ENCODE data around the gene PHYKPL. TPM values are rescaled to one million over a fixed set of nuclear protein-coding genes. Genes with fewer than 3 reads are reported as not detected.

PHYKPL gene
- total and polyA plus RNA-seq, 2 of the 4 experiments (the other 2 are of a cell fraction) = 10.0 to 24.5 TPM

DNA sequence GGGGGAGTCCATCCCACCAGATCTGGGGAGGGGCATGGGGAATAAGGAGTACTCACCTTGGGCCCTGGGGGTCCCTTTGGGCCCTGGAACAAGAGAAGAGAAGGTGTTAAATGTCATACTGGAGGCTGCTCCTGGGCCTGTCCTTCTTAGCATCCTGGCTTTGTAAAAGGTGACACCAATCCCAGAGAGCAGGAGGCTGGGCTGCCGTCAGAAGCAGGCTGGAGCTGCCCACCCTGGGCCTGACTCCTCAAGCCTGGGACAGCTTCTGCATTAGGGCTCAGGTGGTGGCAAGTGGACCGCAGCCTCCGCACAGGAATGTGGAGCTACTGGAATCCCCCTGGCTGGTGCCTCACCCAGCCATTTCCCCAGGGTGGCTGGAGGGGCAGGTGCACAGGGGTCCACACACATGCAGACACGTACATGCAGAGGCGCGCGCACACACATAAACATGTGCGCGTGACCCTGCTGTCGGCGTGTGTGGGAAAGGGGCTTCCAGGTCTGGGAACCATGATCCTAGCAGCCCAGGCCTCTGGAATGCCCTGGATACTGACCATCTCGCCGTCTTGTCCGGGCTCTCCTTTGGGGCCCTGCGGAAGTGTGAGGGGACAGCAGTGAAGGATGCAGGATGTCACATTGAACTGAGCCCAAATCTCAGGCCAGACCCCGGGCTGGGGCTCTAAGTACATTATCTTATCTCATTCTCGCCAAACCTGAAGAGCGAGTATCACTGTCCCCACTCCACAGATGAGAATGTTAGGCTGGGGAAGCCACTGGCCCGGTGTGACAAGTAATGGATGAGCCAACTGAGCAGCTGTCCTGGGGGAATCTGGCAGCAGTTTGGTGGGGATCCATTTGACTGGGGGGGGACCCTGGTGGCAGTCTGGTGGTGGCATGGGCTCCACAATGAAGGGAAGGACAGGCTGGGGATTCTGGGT is 29.3 kb upstream of the PHYKPL start:
- no peaks in the 10 kb centered on the region; the same call in 1 of the 2 replicates for H3K27me3 ChIP-seq (ENCODE audit: control insufficient read depth, insufficient read depth, low read length)
- H3K4me3 ChIP-seq (ENCODE audit: insufficient read depth, low read depth, low read length) = no peak overlapping the region
- no peak overlapping the region for H2AK9ac ChIP-seq (replicated peaks; ENCODE audit: low read depth, low read length, poor library complexity)
- H2AK5ac ChIP-seq (ENCODE audit: low read depth, low read length) = no peak overlapping the region
- no peak overlapping the region for H3K4ac ChIP-seq (ENCODE audit: low read depth, low read length)
- H3K79me1 ChIP-seq (ENCODE audit: low read depth in 1 of 2, low read length in 2 of 2) = no peaks in the 10 kb centered on the region
- WGBS, 2 experiments (ENCODE audit: extremely low coverage in 2 of 2, insufficient read length in 1 of 2) = 100% methylated on average over 4 of the region's 19 CpGs; no CpG with 5 or more reads in 1 of the 2 experiments
- no peak overlapping the region for H4K8ac ChIP-seq (ENCODE audit: low read depth in 2 of 2, low read length in 2 of 2)
- dilution Hi-C loops (cut with HindIII; ENCODE audit: low sequenced_read_pairs, unreplicated experiment) (no loop called here), in situ Hi-C loops (cut with MboI; ENCODE audit: low sequenced_read_pairs) (no loop called here), intact Hi-C loops (cut with micrococcal nuclease) (no loop called here)
- no TSS peak for BruUV-seq (replicated peaks)
- ATAC-seq (ENCODE audit: low read depth) (no peak), DNase-seq (no peak)
- no peak overlapping the region for H4K91ac ChIP-seq (ENCODE audit: insufficient read depth, low read depth, low read length)
- no peak overlapping the region for H3K9ac ChIP-seq (ENCODE audit: low read depth, low read length)
- no peak overlapping the region for H3K14ac ChIP-seq (replicated peaks; ENCODE audit: low read depth, low read length)
- H3K23ac ChIP-seq (ENCODE audit: low read depth, low read length) = no peak overlapping the region
- H3K56ac ChIP-seq (ENCODE audit: extremely low read depth, insufficient read depth, low read length) = no peak overlapping the region
- no peaks in the 10 kb centered on the region for H3K9me1 ChIP-seq (ENCODE audit: insufficient read depth, low read length)
- no peak overlapping the region for H3K27ac ChIP-seq (ENCODE audit: insufficient read depth, low read length)
- no peak overlapping the region for H4K5ac ChIP-seq (ENCODE audit: low read depth, low read length)
- ChIA-PET CTCF (no interaction called here), POLR2A (ENCODE audit: unreplicated experiment) (no interaction called here)
- no peak overlapping the region for H2BK5ac ChIP-seq (ENCODE audit: low read depth, low read length, poor library complexity, severe bottlenecking)
- no peak overlapping the region for H3K4me2 ChIP-seq (ENCODE audit: low read depth, low read length)
- H2BK120ac ChIP-seq (ENCODE audit: low read depth, low read length) = no peak overlapping the region
- H3K36me3 ChIP-seq (ENCODE audit: control insufficient read depth, insufficient read depth, low read length) = no peaks in the 10 kb centered on the region
- no peak overlapping the region for H2AFZ ChIP-seq (replicated peaks; ENCODE audit: low read length, poor library complexity)
- no peak overlapping the region for H3K18ac ChIP-seq (ENCODE audit: low read depth, low read length)
- H3K9me3 ChIP-seq (ENCODE audit: control insufficient read depth, insufficient read depth, low read length) = no peaks in the 10 kb centered on the region
- no peaks in the 10 kb centered on the region for H4K20me1 ChIP-seq (ENCODE audit: insufficient read depth, low read length)
- no peak overlapping the region for H2BK20ac ChIP-seq (ENCODE audit: low read depth, low read length)
- H2BK15ac ChIP-seq (ENCODE audit: low read depth, low read length) = no peak overlapping the region
- no peaks in the 10 kb centered on the region for H3K4me1 ChIP-seq (ENCODE audit: control insufficient read depth, insufficient read depth, low read length)
- no peak for TF ChIP-seq MXI1 (IDR thresholded peaks at IDR 0.05; ENCODE audit: borderline replicate concordance, low read depth, low read length)
- TF ChIP-seq CEBPB (IDR thresholded peaks at IDR 0.05; ENCODE audit: low read depth, low read length) = no peak
- no peak for TF ChIP-seq MAZ (IDR thresholded peaks at IDR 0.05; ENCODE audit: borderline replicate concordance, low read depth, low read length)
- TF ChIP-seq BHLHE40 (IDR thresholded peaks at IDR 0.05; ENCODE audit: low read depth, low read length) = no peak
- no peak for TF ChIP-seq RFX5 (IDR thresholded peaks at IDR 0.05; ENCODE audit: low read depth, low read length)
- no peak for TF ChIP-seq POLR2A (IDR thresholded peaks at IDR 0.05; ENCODE audit: low read depth, low read length)
- TF ChIP-seq CHD1 (IDR thresholded peaks at IDR 0.05; ENCODE audit: low read depth, low read length) = no peak
- TF ChIP-seq RCOR1 (IDR thresholded peaks at IDR 0.05; ENCODE audit: insufficient replicate concordance, low read length) = no peak
- no peak for TF ChIP-seq NFE2L2 (IDR thresholded peaks at IDR 0.05; ENCODE audit: low read depth, low read length)
- TF ChIP-seq RAD21 (IDR thresholded peaks at IDR 0.05; ENCODE audit: low read length) = no peak
- no peak for TF ChIP-seq SMC3 (IDR thresholded peaks at IDR 0.05; ENCODE audit: low read depth, low read length)
- TF ChIP-seq, protein P1, sequence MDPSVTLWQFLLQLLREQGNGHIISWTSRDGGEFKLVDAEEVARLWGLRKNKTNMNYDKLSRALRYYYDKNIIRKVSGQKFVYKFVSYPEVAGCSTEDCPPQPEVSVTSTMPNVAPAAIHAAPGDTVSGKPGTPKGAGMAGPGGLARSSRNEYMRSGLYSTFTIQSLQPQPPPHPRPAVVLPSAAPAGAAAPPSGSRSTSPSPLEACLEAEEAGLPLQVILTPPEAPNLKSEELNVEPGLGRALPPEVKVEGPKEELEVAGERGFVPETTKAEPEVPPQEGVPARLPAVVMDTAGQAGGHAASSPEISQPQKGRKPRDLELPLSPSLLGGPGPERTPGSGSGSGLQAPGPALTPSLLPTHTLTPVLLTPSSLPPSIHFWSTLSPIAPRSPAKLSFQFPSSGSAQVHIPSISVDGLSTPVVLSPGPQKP (IDR thresholded peaks at IDR 0.05; ENCODE audit: borderline replicate concordance, low read depth, low read length) = no peak
- TF ChIP-seq FOS (IDR thresholded peaks at IDR 0.05; ENCODE audit: low read depth, low read length) = no peak
- TF ChIP-seq, protein P2, sequence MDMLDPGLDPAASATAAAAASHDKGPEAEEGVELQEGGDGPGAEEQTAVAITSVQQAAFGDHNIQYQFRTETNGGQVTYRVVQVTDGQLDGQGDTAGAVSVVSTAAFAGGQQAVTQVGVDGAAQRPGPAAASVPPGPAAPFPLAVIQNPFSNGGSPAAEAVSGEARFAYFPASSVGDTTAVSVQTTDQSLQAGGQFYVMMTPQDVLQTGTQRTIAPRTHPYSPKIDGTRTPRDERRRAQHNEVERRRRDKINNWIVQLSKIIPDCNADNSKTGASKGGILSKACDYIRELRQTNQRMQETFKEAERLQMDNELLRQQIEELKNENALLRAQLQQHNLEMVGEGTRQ (IDR thresholded peaks at IDR 0.05; ENCODE audit: low read depth, low read length) = no peak
- TF ChIP-seq, protein P3, sequence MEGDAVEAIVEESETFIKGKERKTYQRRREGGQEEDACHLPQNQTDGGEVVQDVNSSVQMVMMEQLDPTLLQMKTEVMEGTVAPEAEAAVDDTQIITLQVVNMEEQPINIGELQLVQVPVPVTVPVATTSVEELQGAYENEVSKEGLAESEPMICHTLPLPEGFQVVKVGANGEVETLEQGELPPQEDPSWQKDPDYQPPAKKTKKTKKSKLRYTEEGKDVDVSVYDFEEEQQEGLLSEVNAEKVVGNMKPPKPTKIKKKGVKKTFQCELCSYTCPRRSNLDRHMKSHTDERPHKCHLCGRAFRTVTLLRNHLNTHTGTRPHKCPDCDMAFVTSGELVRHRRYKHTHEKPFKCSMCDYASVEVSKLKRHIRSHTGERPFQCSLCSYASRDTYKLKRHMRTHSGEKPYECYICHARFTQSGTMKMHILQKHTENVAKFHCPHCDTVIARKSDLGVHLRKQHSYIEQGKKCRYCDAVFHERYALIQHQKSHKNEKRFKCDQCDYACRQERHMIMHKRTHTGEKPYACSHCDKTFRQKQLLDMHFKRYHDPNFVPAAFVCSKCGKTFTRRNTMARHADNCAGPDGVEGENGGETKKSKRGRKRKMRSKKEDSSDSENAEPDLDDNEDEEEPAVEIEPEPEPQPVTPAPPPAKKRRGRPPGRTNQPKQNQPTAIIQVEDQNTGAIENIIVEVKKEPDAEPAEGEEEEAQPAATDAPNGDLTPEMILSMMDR (conservative IDR thresholded peaks at IDR 0.05; ENCODE audit: low read depth, low read length) = no peak

Data from IMR-90 (cell line).